ENCODE data around the gene PCSK2. TPM values are rescaled to one million over a fixed set of nuclear protein-coding genes. Genes with fewer than 3 reads are reported as not detected.

Gene PCSK2
- total RNA-seq, 1 experiment from 2014 or later = not detected

DNA sequence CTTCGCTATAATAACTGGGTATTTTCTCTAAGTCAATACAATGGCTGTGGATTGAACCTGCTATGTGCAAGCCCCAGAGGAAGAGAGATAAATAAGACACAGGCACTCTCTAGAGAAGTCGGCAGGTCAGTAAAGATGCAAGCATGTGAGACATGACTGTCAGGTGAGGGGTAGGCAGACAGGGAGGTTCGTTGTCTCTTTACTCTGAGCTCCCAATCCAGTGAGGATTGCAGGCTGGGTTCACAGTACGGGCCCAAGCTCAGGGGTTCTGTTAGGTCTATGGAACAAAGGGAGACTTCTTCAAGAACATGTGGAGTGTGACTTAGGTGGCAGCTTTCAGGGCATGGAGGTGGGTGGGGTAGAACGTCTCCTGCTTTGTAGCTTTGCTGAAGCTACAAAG lies 147.2 kb downstream of the PCSK2 start:
- Histone ChIP-seq H3K4me1 (replicated peaks; ENCODE audit: insufficient read depth) (no peaks in the 10 kb centered on the region), H3K27me3 (ENCODE audit: insufficient read depth, low read depth) (peaks cover 30% of the 10 kb centered on the region), H3K4me3 (no peak overlapping the region), H2AFZ (no peak overlapping the region), H3F3A (ENCODE audit: insufficient read depth, low read depth) (no peaks in the 10 kb centered on the region), H3K4me2 (no peak overlapping the region), H3K9me3 (ENCODE audit: insufficient read depth, low read depth) (no peaks in the 10 kb centered on the region), H3K9me2 (ENCODE audit: insufficient read depth) (no peaks in the 10 kb centered on the region), H3K27ac (no peak overlapping the region), H4K20me1 (ENCODE audit: insufficient read depth) (no peaks in the 10 kb centered on the region), H3K79me2 (ENCODE audit: low read depth) (no peaks in the 10 kb centered on the region), H3K36me3 (ENCODE audit: low read depth) (no peaks in the 10 kb centered on the region)
- POLR2A ChIA-PET (ENCODE audit: unreplicated experiment) = no interaction called here
- intact Hi-C loops (cut with micrococcal nuclease; ENCODE audit: unreplicated experiment) = no loop called here
- TF ChIP-seq, protein P1, sequence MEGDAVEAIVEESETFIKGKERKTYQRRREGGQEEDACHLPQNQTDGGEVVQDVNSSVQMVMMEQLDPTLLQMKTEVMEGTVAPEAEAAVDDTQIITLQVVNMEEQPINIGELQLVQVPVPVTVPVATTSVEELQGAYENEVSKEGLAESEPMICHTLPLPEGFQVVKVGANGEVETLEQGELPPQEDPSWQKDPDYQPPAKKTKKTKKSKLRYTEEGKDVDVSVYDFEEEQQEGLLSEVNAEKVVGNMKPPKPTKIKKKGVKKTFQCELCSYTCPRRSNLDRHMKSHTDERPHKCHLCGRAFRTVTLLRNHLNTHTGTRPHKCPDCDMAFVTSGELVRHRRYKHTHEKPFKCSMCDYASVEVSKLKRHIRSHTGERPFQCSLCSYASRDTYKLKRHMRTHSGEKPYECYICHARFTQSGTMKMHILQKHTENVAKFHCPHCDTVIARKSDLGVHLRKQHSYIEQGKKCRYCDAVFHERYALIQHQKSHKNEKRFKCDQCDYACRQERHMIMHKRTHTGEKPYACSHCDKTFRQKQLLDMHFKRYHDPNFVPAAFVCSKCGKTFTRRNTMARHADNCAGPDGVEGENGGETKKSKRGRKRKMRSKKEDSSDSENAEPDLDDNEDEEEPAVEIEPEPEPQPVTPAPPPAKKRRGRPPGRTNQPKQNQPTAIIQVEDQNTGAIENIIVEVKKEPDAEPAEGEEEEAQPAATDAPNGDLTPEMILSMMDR (conservative IDR thresholded peaks at IDR 0.05) = no peak
- no peak for TF ChIP-seq EZH2 (IDR thresholded peaks at IDR 0.05; ENCODE audit: low read depth)
- no TSS peak for BruUV-seq (replicated peaks)
- DNase-seq = no peak
- CTCF ChIA-PET = no interaction called here

DNA sequence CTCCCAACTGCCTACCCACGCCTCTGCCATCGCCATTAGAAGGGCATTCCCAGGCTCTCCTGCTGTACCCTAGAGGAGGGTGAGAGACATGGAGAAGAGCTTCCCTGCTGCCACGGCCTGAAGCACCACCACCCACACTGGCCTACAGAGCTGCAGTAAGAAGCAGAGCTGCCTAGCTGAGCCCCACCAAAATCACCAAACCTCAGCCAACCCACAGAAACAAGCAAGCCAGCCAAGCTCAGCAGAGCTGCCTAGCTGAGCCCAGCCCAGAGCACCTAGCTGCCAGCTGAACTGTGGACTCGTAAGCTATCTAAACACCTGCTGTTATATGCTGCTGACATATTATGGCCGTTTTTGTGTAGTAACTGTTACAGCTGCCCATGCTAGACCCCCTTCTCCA lies 149.2 kb downstream of the PCSK2 start:
- TF ChIP-seq EZH2 (IDR thresholded peaks at IDR 0.05; ENCODE audit: low read depth) = no peak
- TF ChIP-seq, protein P1 (conservative IDR thresholded peaks at IDR 0.05) = no peak
- Histone ChIP-seq H3K4me3 (no peak overlapping the region), H3K27me3 (ENCODE audit: insufficient read depth, low read depth) (peaks cover 33% of the 10 kb centered on the region), H3K4me1 (replicated peaks; ENCODE audit: insufficient read depth) (no peaks in the 10 kb centered on the region), H2AFZ (no peak overlapping the region), H3K9me3 (ENCODE audit: insufficient read depth, low read depth) (no peaks in the 10 kb centered on the region), H3K36me3 (ENCODE audit: low read depth) (no peaks in the 10 kb centered on the region), H3K27ac (no peak overlapping the region), H3K79me2 (ENCODE audit: low read depth) (no peaks in the 10 kb centered on the region), H3F3A (ENCODE audit: insufficient read depth, low read depth) (no peaks in the 10 kb centered on the region), H3K4me2 (no peak overlapping the region), H4K20me1 (ENCODE audit: insufficient read depth) (no peaks in the 10 kb centered on the region), H3K9me2 (ENCODE audit: insufficient read depth) (no peaks in the 10 kb centered on the region)
- ChIA-PET POLR2A (ENCODE audit: unreplicated experiment) (no interaction called here), CTCF (no interaction called here)
- no TSS peak for BruUV-seq (replicated peaks)
- DNase-seq = no peak
- intact Hi-C loops (cut with micrococcal nuclease; ENCODE audit: unreplicated experiment) = no loop called here

DNA sequence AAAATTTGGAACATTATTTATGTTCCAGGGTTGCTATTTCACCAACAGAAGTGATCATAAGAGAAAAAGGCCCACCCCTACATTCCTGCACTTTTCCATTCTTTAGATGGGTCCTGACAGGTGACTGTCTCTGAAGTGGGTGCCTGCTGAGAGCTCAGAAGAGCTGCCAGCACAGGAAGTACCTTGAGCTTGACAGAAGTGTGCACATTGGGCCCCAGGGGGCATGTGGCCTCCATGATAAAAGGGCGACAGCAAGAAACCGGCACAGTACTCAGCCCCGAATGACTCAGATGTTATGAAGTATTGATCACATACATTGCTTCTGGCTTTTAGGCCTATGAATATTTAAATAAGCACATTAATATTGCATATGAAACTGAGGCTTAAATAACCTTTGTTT lies 150.4 kb downstream of the PCSK2 start:
- Histone ChIP-seq H3K4me2 (no peak overlapping the region), H3K4me3 (no peak overlapping the region), H4K20me1 (ENCODE audit: insufficient read depth) (no peaks in the 10 kb centered on the region), H2AFZ (no peak overlapping the region), H3K27me3 (ENCODE audit: insufficient read depth, low read depth) (peaks cover 44% of the 10 kb centered on the region), H3K9me2 (ENCODE audit: insufficient read depth) (no peaks in the 10 kb centered on the region), H3F3A (ENCODE audit: insufficient read depth, low read depth) (no peaks in the 10 kb centered on the region), H3K9me3 (ENCODE audit: insufficient read depth, low read depth) (no peaks in the 10 kb centered on the region), H3K4me1 (replicated peaks; ENCODE audit: insufficient read depth) (no peaks in the 10 kb centered on the region), H3K79me2 (ENCODE audit: low read depth) (no peaks in the 10 kb centered on the region), H3K36me3 (ENCODE audit: low read depth) (no peaks in the 10 kb centered on the region), H3K27ac (no peak overlapping the region)
- no TSS peak for BruUV-seq (replicated peaks)
- CTCF ChIA-PET = no interaction called here
- POLR2A ChIA-PET (ENCODE audit: unreplicated experiment) = no interaction called here
- no peak for DNase-seq
- intact Hi-C loops (cut with micrococcal nuclease; ENCODE audit: unreplicated experiment) = no loop called here
- no peak for TF ChIP-seq EZH2 (IDR thresholded peaks at IDR 0.05; ENCODE audit: low read depth)
- TF ChIP-seq, protein P1 (conservative IDR thresholded peaks at IDR 0.05) = no peak

Measured in PC-9 (cell line).